Omental fat pad (tissue), 4 donors: ENCODE results near the gene ABCA9. TPM values are rescaled to one million over a fixed set of nuclear protein-coding genes. Genes with fewer than 3 reads are reported as not detected.
"Not testable (repeated sequence)": the region's sequence is repeated elsewhere in the genome, so short reads cannot be mapped to it uniquely, and the experiment has no call there.

Experiments used
- ATAC-seq: fragments of 150-250 bp; one replicate; pipeline ENCODE4 v1.9.1; 2016; ENCODE audit warnings: mild to moderate bottlenecking, moderate library complexity; ENCODE audit not compliant: low FRiP score
- DNase-seq: peaks from one replicate; pipeline ENCODE4 v3.0.0-alpha.2; 2019; ENCODE audit warnings: low spot score
- CTCF ChIP-seq, 3 donors: fragments of 450-650 bp; IDR thresholded peaks; one replicate each; pipeline ENCODE4 v1.5.1; 2016 to 2017; ENCODE audit warnings: antibody characterized with exemption in 3 of 3, mild to moderate bottlenecking in 3 of 3, moderate library complexity in 2 of 3
- total RNA-seq, 4 donors: library from RNA; depleted of rRNA; stranded (reverse); fragments of >200 nt; gene quantifications; one replicate each; pipeline ENCODE4 v1.1.0, GENCODE V29; 2016

The ABCA9 gene
- total RNA-seq, 4 donors from 2014 or later, result 19.2 to 216 (median 85.8) TPM

- no peak for ATAC-seq
- DNase-seq, result no peak
- no peak for TF ChIP-seq CTCF (IDR thresholded peaks at IDR 0.05)
Observed at GRCh38 chr17:69075823-69076222, 15.1 kb upstream of the ABCA9 start.

GRCh38 chr17:69073392-69073791 lies 12.7 kb upstream of the ABCA9 start:
- DNase-seq, ATAC-seq: not testable (repeated sequence)

GRCh38 chr17:69072803-69073256 lies 12.1 kb upstream of the ABCA9 start:
- not testable (repeated sequence) for DNase-seq, ATAC-seq

GRCh38 chr17:69071233-69071586 lies 10.5 kb upstream of the ABCA9 start:
- ATAC-seq, DNase-seq: not testable (repeated sequence)

- not testable (repeated sequence) for DNase-seq, ATAC-seq
Observed at GRCh38 chr17:69070378-69071232, 9.9 kb upstream of the ABCA9 start.

GRCh38 chr17:69069226-69069750 lies 8.6 kb upstream of the ABCA9 start:
- ATAC-seq (no peak), DNase-seq (no peak)
- TF ChIP-seq CTCF (IDR thresholded peaks at IDR 0.05), result no peak

GRCh38 chr17:69067274-69068047 lies 6.7 kb upstream of the ABCA9 start:
- no peak for ATAC-seq
- no peak for DNase-seq
- no peak for TF ChIP-seq CTCF (IDR thresholded peaks at IDR 0.05)

- ATAC-seq, result no peak
- no peak for TF ChIP-seq CTCF (IDR thresholded peaks at IDR 0.05)
- no peak for DNase-seq
Observed at GRCh38 chr17:69066482-69066881, 5.8 kb upstream of the ABCA9 start.

GRCh38 chr17:69065113-69065512 lies 4.4 kb upstream of the ABCA9 start:
- ATAC-seq, result no peak
- no peak for TF ChIP-seq CTCF (IDR thresholded peaks at IDR 0.05)
- no peak for DNase-seq
